Type B pancreatic cell (in vitro differentiated cells): ENCODE data around the gene PEX16. TPM values are rescaled to one million over a fixed set of nuclear protein-coding genes. Genes with fewer than 3 reads are reported as not detected.

Experiments
- DNase-seq: peaks from one replicate; pipeline ENCODE4 v3.0.0; 2021; ENCODE audit warnings: mixed read lengths; ENCODE audit not compliant: unreplicated experiment; ENCODE audit errors: extremely low spot score
- H3K27ac Mint-ChIP-seq: 2 replicates; pipeline ENCODE4 v1.8.0; 2021; ENCODE audit warnings: mild to moderate bottlenecking, mixed read lengths
- H3K27me3 Mint-ChIP-seq: 2 replicates; pipeline ENCODE4 v1.8.0; 2021; ENCODE audit warnings: mixed read lengths
- H3K36me3 Mint-ChIP-seq: 2 replicates; pipeline ENCODE4 v1.8.0; 2021; ENCODE audit warnings: mixed read lengths
- H3K4me1 Mint-ChIP-seq: one replicate; pipeline ENCODE4 v1.8.0; 2021; ENCODE audit warnings: mixed read lengths; ENCODE audit not compliant: unreplicated experiment
- H3K4me3 Mint-ChIP-seq: 2 replicates; pipeline ENCODE4 v1.8.0; 2021; ENCODE audit warnings: mild to moderate bottlenecking, mixed read lengths
- H3K9me3 Mint-ChIP-seq: 2 replicates; pipeline ENCODE4 v1.8.0; 2021; ENCODE audit warnings: mixed read lengths
- CTCF ChIP-seq: fragments of 200-600 bp; sonication (generic); conservative IDR thresholded peaks from 2 replicates; pipeline ENCODE4 v1.5.0; 2021; ENCODE audit warnings: antibody characterized with exemption, mild to moderate bottlenecking
- total RNA-seq: library from RNA; stranded (reverse); gene quantifications from 2 replicates; pipeline ENCODE4 v1.2.1, GENCODE V29; 2021; ENCODE audit warnings: low replicate concordance

PEX16 gene
- total RNA-seq, 1 donor from 2014 or later = 21.7 TPM

- Mint-ChIP-seq H3K4me3 (no peak overlapping the region), H3K4me1 (peaks cover 6% of the 10 kb centered on the region), H3K36me3 (peaks cover 7% of the 10 kb centered on the region), H3K9me3 (no peaks in the 10 kb centered on the region), H3K27ac (peak overlapping the region; percentile 90), H3K27me3 (peaks cover 3% of the 10 kb centered on the region)
- no peak for DNase-seq
- TF ChIP-seq CTCF = no peak
Observed at GRCh38 chr11:45930031-45930794, 12.5 kb upstream of the PEX16 start.

- Mint-ChIP-seq H3K27ac (peak overlapping the region; percentile 90), H3K27me3 (peaks cover 9% of the 10 kb centered on the region), H3K4me3 (no peak overlapping the region), H3K4me1 (peaks cover 6% of the 10 kb centered on the region), H3K9me3 (no peaks in the 10 kb centered on the region), H3K36me3 (peaks cover 7% of the 10 kb centered on the region)
- TF ChIP-seq CTCF = no peak
- DNase-seq = no peak
Observed at GRCh38 chr11:45929486-45930030, 11.9 kb upstream of the PEX16 start.

- Mint-ChIP-seq H3K36me3 (peaks cover 7% of the 10 kb centered on the region), H3K27ac (peak overlapping the region; percentile 68), H3K27me3 (peaks cover 17% of the 10 kb centered on the region), H3K4me3 (peak overlapping the region; percentile 51), H3K4me1 (peaks cover 12% of the 10 kb centered on the region), H3K9me3 (no peaks in the 10 kb centered on the region)
- DNase-seq = peak; percentile 66
- no peak for TF ChIP-seq CTCF
Observed at GRCh38 chr11:45928535-45929215, 11.0 kb upstream of the PEX16 start.

GRCh38 chr11:45927684-45928413 is 10.2 kb upstream of the PEX16 start:
- peaks cover 12% of the 10 kb centered on the region for H3K4me1 Mint-ChIP-seq
- no peak overlapping the region for H3K4me3 Mint-ChIP-seq
- no peak for DNase-seq
- no peaks in the 10 kb centered on the region for H3K9me3 Mint-ChIP-seq
- peaks cover 21% of the 10 kb centered on the region for H3K27me3 Mint-ChIP-seq
- no peak for TF ChIP-seq CTCF
- H3K36me3 Mint-ChIP-seq = peaks cover 7% of the 10 kb centered on the region
- H3K27ac Mint-ChIP-seq = peak overlapping the region; percentile 68

GRCh38 chr11:45927332-45927683 is 9.6 kb upstream of the PEX16 start:
- no peak for DNase-seq
- Mint-ChIP-seq H3K27me3 (peaks cover 21% of the 10 kb centered on the region), H3K36me3 (peaks cover 7% of the 10 kb centered on the region), H3K4me1 (peaks cover 12% of the 10 kb centered on the region), H3K9me3 (no peaks in the 10 kb centered on the region), H3K27ac (peak overlapping the region; percentile 61), H3K4me3 (no peak overlapping the region)
- no peak for TF ChIP-seq CTCF
